Activated T-helper 1 cell treated with Interleukin-2 at 50 U/mL for 16 hours (primary cell): ENCODE measurements around the gene PTPRF.

ENCODE experiments used
- DNase-seq: peaks from one replicate; pipeline ENCODE4 v3.0.0-alpha.2; 2020; ENCODE audit warnings: low read depth

Gene PTPRF

GRCh38 chr1:43513471-43514173 lies 17.1 kb upstream of the PTPRF start:
- no peak for DNase-seq

- no peak for DNase-seq
Measured at GRCh38 chr1:43518935-43519686, 11.6 kb upstream of the PTPRF start.

GRCh38 chr1:43520100-43520778 lies 10.4 kb upstream of the PTPRF start:
- DNase-seq = no peak

GRCh38 chr1:43521078-43521477 lies 9.6 kb upstream of the PTPRF start:
- DNase-seq = no peak

DNA sequence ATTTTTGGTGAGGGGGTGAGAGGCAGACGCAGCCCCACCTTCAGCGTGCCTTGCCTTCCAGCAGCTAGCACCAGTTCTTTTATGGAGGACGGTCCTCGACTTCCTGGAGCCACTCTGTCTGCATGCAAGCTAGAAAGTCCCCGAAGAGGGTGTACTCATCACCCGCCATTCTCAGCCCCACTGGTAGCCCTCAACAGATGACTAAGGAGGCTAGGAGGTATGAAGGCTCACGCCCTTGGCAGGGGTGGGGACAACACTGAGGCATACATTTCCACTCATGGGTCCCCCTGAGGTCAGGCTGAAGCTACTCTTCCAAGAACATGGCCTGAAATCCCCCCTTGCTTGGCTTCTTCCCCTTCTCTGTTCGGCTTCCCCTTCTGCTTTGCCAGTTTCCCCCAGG lies 8.9 kb upstream of the PTPRF start:
- DNase-seq = no peak

DNA sequence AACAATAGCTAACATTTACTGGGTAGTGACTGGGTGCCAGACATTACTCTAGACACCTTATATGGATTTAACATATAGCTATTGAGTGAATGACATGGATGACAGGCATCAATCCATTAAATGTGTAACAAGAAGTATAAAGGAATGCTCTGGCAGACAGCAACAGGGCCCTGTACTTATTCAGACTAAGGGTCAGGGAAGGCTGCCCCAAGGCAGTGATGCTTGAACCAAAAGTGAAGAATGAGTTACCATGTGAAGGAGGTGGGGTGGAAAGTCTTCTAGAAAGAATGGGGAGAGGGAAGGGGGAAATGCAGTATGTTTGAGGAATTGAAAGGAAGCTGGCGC lies 8.3 kb upstream of the PTPRF start:
- DNase-seq = no peak

- no peak for DNase-seq
Measured at GRCh38 chr1:43522776-43523480, 7.8 kb upstream of the PTPRF start.

GRCh38 chr1:43524804-43525203 lies 5.9 kb upstream of the PTPRF start:
- DNase-seq = no peak

DNA sequence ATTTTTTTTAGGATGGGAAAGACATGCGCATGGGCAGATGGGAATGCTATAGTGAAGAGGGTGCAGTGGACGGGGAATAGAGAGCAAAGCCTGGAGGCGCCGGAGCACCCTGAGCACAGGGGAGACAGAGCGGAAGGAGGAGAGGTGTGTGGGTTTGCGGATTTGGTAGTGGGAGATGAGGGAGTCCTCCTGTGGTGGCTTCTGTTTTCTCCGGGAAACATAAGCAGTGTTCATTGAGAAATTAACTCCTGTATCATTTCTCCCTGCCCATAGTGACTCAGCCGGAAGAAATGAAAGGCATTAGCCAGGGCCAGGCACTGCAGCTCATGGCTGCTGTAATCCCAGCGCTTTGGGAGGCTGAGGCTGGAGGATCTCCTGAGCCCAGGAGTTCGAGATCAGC lies 4.7 kb upstream of the PTPRF start:
- no peak for DNase-seq

DNA sequence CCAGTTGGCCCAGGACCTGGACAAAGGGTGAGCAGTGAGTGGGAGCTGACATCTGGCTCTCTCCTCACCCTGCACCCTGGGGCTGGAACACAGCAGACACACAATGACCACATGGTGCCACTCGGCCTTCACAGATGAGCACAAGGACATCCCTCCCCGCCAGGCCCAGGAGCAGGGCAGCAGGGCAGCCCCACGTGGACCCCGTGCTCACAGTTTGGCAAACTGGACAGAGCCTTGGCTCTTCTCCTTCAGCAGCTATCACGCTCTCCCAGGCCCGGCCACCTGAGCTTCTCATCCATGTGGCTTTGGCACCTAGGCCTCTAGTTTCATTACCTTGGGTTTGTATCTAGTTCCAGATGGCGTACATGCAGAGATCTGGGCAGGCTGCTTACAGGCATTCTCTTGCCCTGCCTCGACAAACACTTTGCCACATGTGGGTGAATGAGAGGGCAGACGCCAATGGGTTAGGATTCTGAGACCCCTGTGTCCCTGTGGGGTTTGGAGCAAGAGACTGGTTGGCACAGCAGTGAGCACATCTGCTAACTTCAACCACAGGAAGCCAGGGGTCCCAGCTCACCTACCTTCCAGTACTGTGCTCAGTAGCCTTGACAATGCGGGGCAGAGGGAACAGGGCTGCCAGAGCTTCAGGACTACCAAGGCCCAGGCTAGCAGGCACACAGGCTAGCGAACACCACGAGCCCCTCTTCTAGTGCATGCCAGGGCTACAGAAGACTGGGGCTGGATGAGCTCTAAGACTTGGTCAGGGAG lies 3.4 kb upstream of the PTPRF start:
- no peak for DNase-seq

DNA sequence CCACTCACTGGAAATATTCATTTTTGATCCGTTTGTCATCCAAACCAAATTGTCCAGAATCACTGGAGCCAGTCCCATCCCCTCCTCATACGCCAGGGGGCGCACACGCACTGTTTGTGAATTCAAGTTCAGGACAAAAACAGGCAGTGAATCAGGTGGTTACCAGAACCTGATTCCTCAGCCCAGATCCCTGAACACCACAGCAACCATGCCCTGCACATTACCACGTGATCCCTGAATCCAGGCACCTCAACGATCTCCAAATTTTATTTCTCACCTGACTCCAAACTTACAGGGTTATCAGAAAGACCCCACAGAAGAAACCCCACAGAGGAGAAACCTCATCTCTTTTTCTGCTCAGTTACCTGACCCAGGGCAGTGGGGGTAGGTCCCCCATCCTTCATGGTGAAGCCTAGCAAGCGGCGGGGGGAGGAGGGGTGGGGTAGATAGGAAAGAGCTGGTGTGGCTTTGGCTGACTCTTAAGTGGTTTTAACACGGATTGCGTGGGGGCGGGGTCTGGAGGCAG lies 1.4 kb upstream of the PTPRF start:
- peak; percentile 63 for DNase-seq

DNA sequence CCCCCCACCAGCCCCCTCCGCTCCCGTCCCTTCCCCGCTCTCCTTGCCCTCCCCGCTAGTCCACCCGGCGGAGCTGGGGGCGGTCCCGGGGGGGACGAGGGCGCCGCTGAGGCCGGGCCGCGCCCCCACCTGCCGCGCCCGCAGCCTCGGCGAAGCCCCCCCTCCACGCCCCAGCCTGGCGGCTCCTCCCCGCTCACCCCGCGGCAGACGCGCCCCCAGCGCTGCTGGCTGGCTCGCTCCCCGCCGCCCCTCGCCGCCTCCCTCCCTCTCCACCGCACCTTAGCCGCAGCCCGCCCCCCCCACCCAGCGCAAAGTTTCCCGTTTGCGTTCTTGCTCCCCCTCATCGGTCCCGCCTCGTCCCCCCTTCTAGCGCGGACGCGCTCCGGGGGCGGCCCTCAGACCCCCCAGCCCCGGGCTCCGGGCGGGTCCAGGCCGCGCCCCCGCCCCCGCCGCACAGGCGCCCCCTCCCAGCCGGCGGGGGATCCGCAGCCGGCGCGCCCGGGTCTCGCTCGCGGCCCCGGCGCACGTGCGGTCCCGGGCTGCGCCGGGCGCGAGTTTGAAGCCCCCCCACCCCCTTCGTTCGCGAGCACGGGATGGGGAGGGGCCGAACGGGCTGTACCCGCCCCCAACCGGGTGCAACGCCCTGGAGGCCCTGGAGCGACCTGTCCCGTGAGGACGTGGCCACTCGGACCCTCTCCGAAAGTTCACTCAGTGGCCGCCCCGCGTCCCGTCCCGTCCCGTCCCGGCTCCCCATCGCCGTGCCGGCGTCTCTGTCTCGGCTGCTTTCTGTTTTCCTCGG lies 623 bp downstream of the PTPRF start:
- DNase-seq = no peak

GRCh38 chr1:43531906-43532584 lies 1.4 kb downstream of the PTPRF start:
- no peak for DNase-seq

DNA sequence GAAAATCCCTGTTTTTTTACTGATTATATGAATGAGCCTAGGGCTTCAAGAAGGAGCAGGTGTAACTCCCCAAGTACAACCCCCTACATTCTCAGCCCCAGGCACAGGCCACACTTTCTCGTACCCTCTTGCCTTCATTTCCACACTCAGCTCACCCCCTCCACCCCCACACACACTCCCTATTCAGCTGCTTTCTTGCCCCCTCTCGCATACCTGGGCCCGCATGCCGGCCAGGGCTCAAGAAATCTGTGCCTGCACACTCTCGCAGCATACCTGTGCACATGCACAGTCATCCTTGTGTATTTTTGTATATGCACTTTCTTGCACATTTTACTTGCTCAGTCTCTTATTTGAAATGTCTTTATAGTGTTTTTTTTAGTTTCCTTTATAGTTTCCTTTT lies 2.0 kb downstream of the PTPRF start:
- DNase-seq = no peak

- no peak for DNase-seq
Measured at GRCh38 chr1:43533584-43533983, 2.9 kb downstream of the PTPRF start.

GRCh38 chr1:43534256-43534655 lies 3.6 kb downstream of the PTPRF start:
- no peak for DNase-seq

DNA sequence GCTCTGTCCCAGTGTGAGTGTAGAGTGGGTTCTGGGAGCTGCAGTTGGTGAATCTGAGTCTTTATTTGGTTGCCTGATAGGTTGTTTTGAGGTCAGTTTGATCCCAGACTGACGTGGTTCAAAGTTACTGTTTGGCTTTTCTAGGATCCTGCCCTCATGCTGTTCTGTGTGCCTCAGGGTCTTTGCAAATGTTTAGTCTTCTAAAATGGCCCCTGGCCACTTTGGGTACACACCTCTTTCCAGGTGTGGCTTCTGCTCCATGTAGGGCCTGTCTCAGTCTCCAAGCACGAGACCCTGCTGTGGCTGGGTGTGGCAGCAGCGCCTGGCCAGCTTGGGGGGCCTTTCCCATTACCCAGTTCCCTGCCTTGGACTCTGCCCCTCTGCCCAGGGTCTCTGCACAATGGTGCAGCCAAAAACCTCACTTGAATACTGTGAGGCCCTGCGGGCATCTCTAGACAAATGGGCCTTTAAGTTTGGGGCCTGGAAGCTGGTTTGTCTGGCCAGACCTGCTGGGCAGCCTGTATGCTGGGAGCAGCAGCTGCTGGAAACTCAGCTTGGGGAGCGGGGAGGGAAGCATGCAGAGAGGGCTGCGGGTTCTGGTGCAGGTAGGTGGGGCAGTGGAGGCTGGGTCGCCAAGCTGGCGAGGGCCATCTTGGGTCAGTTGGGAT lies 5.6 kb downstream of the PTPRF start:
- no peak for DNase-seq

GRCh38 chr1:43536864-43537358 lies 6.2 kb downstream of the PTPRF start:
- DNase-seq = no peak

DNA sequence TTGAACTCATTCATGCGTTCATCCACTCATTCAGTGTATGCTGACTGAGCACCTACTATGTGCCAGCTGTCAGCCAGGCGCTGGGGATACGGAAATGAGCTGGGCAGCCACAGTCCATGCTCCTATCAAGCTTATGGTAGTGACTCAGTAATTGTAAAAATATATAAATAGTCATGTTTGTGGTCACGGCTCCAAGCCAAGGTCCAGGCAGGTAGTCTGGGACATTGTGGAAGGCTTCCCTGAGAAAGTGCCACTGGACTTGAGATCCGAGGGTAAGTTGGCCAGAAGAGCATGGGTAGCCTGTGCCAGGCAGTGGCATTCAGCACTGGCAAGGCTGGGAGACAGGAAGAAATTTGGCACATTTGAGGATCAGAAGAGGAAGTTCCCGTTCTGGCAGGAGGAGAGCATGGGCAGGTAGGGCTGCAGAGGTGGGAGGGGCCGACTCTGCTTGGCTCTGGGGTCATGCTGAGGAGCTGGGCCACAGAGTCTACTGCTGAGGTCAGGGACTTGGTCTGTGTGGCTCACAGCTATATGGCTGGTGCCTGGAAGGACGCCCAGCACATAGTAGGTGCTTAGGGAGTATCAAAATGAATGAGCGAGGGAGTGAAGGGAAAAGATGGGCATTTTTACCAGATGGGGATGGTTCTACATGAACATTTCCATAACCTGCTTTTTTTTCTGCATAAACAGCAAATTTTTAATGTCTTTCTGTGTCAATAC lies 6.9 kb downstream of the PTPRF start:
- DNase-seq = no peak
